Measurements from ENCODE around the gene XCL2.
"Not testable (repeated sequence)": the region's sequence is repeated elsewhere in the genome, so short reads cannot be mapped to it uniquely, and the experiment has no call there.

GRCh38 chr1:168576245-168576688 lies 32.5 kb upstream of the XCL2 start, which contains the start of gene XCL1:
- TF ChIP-seq CTCF (IDR thresholded peaks at IDR 0.05; ENCODE audit: borderline replicate concordance, extremely low read depth, low read length, poor library complexity, severe bottlenecking); EZH2 (IDR thresholded peaks at IDR 0.05; ENCODE audit: borderline replicate concordance, low read depth, low read length, severe bottlenecking): not testable (repeated sequence)

Data from DND-41 (cell line).